ENCODE results near the gene HNRNPLL.

DNA sequence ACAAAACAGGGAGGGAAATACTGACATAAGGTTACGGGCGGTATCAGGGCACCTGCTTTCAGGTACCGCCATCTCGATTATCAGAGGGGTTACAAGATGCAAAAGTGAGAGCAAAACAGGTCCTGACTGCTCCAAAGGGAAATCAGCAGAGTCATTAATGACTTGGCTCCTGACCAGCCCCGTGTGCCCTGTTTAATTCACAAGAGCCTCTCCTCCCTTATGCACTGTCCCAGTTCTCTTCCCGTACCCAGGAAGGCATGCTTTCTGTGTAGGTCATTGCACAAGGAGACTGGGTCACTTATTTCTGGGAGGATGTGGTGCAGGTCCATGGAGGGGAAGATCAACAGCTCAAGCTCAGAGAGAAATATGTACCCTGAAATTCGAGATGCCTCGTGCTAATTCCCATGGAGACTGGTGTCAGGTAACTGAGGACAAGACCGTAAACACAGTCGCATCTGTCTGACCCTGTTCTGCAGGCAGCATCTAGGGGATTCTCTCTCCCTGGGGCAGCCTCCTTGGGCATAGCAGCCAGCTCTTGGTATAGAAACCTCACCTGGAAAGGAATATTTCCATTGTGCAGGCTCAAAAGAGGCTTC lies 79.9 kb downstream of the HNRNPLL start:
- TF ChIP-seq, protein P1, sequence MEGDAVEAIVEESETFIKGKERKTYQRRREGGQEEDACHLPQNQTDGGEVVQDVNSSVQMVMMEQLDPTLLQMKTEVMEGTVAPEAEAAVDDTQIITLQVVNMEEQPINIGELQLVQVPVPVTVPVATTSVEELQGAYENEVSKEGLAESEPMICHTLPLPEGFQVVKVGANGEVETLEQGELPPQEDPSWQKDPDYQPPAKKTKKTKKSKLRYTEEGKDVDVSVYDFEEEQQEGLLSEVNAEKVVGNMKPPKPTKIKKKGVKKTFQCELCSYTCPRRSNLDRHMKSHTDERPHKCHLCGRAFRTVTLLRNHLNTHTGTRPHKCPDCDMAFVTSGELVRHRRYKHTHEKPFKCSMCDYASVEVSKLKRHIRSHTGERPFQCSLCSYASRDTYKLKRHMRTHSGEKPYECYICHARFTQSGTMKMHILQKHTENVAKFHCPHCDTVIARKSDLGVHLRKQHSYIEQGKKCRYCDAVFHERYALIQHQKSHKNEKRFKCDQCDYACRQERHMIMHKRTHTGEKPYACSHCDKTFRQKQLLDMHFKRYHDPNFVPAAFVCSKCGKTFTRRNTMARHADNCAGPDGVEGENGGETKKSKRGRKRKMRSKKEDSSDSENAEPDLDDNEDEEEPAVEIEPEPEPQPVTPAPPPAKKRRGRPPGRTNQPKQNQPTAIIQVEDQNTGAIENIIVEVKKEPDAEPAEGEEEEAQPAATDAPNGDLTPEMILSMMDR (IDR thresholded peaks at IDR 0.05 in 8 of 11, conservative IDR thresholded peaks at IDR 0.05 in 3 of 11), result no peak
- no peak for TF ChIP-seq POLR2A (IDR thresholded peaks at IDR 0.05)
